Hepatocyte (in vitro differentiated cells): ENCODE measurements around the gene TMCC2. TPM values are rescaled to one million over a fixed set of nuclear protein-coding genes. Genes with fewer than 3 reads are reported as not detected.
"Not testable (repeated sequence)": the region's sequence is repeated elsewhere in the genome, so short reads cannot be mapped to it uniquely, and the experiment has no call there.

Source experiments
- DNase-seq: peaks from one replicate; pipeline ENCODE4 v3.0.0-alpha.2; 2016; ENCODE audit warnings: low spot score
- H2AFZ ChIP-seq: fragments of 200-600 bp; sonication (generic); 2 replicates; pipeline ENCODE4 v1.6.0; 2016; ENCODE audit warnings: antibody characterized with exemption, mild to moderate bottlenecking
- H3K27ac ChIP-seq: fragments of 200-600 bp; sonication (generic); 2 replicates; pipeline ENCODE4 v1.5.1; 2016; ENCODE audit warnings: mild to moderate bottlenecking
- H3K27me3 ChIP-seq: fragments of 200-600 bp; sonication (generic); 2 replicates; pipeline ENCODE4 v1.6.1; 2016
- H3K36me3 ChIP-seq: fragments of 200-600 bp; sonication (generic); replicated peaks from 2 replicates; pipeline ENCODE4 v1.5.1; 2016; ENCODE audit warnings: low read depth; ENCODE audit not compliant: insufficient read depth
- H3K4me1 ChIP-seq: fragments of 200-600 bp; sonication (generic); 2 replicates; pipeline ENCODE4 v1.5.1; 2016; ENCODE audit warnings: mild to moderate bottlenecking, moderate library complexity; ENCODE audit not compliant: insufficient read depth
- H3K4me2 ChIP-seq: fragments of 200-600 bp; sonication (generic); 2 replicates; pipeline ENCODE4 v1.6.0; 2016
- H3K4me3 ChIP-seq: fragments of 200-600 bp; sonication (generic); 2 replicates; pipeline ENCODE4 v1.5.1; 2016; ENCODE audit warnings: mild to moderate bottlenecking
- H3K79me2 ChIP-seq: fragments of 200-600 bp; sonication (generic); 2 replicates; pipeline ENCODE4 v1.6.0; 2017; ENCODE audit warnings: mild to moderate bottlenecking
- H3K9me2 ChIP-seq: fragments of 200-600 bp; sonication (generic); replicated peaks from 2 replicates; pipeline ENCODE4 v1.6.0; 2017; ENCODE audit warnings: mild to moderate bottlenecking; ENCODE audit not compliant: insufficient read depth
- H3K9me3 ChIP-seq: fragments of 200-600 bp; sonication (generic); 2 replicates; pipeline ENCODE4 v1.5.1; 2016; ENCODE audit warnings: low read depth, mild to moderate bottlenecking
- H4K20me1 ChIP-seq: fragments of 200-600 bp; sonication (generic); 2 replicates; pipeline ENCODE4 v1.6.0; 2016; ENCODE audit warnings: mild to moderate bottlenecking; ENCODE audit not compliant: insufficient read depth, poor library complexity, severe bottlenecking
- EZH2 ChIP-seq: fragments of 200-600 bp; sonication (generic); IDR thresholded peaks from 2 replicates; pipeline ENCODE4 v1.6.1; 2016; ENCODE audit warnings: antibody characterized with exemption, mild to moderate bottlenecking, borderline replicate concordance
- EZH2phosphoT487 ChIP-seq: fragments of 200-600 bp; sonication (generic); IDR thresholded peaks from one replicate; pipeline ENCODE4 v1.6.1; 2018; ENCODE audit warnings: antibody characterized with exemption, mild to moderate bottlenecking, low read depth, moderate library complexity; ENCODE audit not compliant: unreplicated experiment, severe bottlenecking
- WGBS: methylation state at CpG from one replicate; pipeline ENCODE4 v1.1.6; 2016; ENCODE audit warnings: low lambda C conversion rate; ENCODE audit errors: missing lambda C conversion rate; 5-methylcytosine and 5-hydroxymethylcytosine counted together
- polyA plus RNA-seq: library from polyadenylated mRNA; unstranded; fragments of >200 nt; fragmentation: Nextera tagmentation; extraction: Ambion mirVana; gene quantifications from 2 replicates; pipeline ENCODE4 v1.2.1, GENCODE V29; 2016
- total RNA-seq: library from RNA; depleted of rRNA; stranded (reverse); fragments of >200 nt; gene quantifications from 2 replicates; pipeline ENCODE4 v1.2.3, GENCODE V29; 2014
- TF ChIP-seq, protein P1 (sequence below): fragments of 200-600 bp; sonication (generic); IDR thresholded peaks from 2 replicates; pipeline ENCODE4 v1.5.1; 2016; ENCODE audit warnings: antibody characterized with exemption, mild to moderate bottlenecking; ENCODE audit not compliant: poor library complexity

Gene TMCC2
- total and polyA plus RNA-seq, 2 experiments from 2014 or later: 2.5 to 2.9 TPM

DNA sequence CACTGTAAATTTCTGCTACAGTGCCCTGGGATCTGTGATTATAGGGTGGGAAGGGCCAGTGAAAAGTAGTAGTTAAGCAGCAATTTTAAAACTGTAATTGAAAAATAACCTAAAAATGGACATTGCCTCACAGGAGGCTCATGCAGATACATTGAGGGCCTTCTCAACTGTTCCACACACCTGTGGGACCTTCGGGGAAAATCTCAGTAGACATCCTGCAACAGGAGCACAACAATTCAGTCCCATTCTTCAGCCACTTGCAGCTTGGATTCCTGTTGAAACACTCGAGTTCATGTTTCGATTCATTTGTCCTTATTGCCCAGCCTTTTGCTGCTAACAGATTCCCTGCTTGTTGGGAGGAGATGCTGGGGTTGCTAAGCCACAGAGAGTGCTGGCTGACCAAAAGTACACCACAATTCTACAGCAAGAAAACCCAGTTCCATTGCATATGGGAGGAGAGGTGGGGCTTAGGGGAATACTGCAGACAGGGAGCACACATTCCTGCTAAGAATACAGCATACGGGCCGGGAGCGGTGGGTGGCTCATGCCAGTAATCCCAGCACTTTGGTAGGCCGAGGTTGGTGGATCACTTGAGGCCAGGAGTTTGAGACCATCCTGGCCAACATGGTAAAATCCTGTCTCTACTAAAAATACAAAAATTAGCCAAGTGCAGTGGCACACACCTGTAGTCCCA lies 4.5 kb downstream of the TMCC2 start:
- DNase-seq: no peak
- 83% methylated on average over 7 of the region's 7 CpGs for WGBS
- no peak overlapping the region for H3K27ac ChIP-seq
- H3K36me3 ChIP-seq: no peaks in the 10 kb centered on the region
- no peak overlapping the region for H3K4me3 ChIP-seq
- H3K79me2 ChIP-seq: no peaks in the 10 kb centered on the region
- H3K4me2 ChIP-seq: no peak overlapping the region
- H3K9me2 ChIP-seq: no peaks in the 10 kb centered on the region
- H2AFZ ChIP-seq: no peak overlapping the region
- H3K9me3 ChIP-seq: no peaks in the 10 kb centered on the region
- H3K4me1 ChIP-seq: peaks cover 5% of the 10 kb centered on the region
- no peaks in the 10 kb centered on the region for H3K27me3 ChIP-seq
- H4K20me1 ChIP-seq: no peaks in the 10 kb centered on the region
- TF ChIP-seq, protein P1, sequence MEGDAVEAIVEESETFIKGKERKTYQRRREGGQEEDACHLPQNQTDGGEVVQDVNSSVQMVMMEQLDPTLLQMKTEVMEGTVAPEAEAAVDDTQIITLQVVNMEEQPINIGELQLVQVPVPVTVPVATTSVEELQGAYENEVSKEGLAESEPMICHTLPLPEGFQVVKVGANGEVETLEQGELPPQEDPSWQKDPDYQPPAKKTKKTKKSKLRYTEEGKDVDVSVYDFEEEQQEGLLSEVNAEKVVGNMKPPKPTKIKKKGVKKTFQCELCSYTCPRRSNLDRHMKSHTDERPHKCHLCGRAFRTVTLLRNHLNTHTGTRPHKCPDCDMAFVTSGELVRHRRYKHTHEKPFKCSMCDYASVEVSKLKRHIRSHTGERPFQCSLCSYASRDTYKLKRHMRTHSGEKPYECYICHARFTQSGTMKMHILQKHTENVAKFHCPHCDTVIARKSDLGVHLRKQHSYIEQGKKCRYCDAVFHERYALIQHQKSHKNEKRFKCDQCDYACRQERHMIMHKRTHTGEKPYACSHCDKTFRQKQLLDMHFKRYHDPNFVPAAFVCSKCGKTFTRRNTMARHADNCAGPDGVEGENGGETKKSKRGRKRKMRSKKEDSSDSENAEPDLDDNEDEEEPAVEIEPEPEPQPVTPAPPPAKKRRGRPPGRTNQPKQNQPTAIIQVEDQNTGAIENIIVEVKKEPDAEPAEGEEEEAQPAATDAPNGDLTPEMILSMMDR: no peak
- TF ChIP-seq EZH2phosphoT487: no peak
- no peak for TF ChIP-seq EZH2

DNA sequence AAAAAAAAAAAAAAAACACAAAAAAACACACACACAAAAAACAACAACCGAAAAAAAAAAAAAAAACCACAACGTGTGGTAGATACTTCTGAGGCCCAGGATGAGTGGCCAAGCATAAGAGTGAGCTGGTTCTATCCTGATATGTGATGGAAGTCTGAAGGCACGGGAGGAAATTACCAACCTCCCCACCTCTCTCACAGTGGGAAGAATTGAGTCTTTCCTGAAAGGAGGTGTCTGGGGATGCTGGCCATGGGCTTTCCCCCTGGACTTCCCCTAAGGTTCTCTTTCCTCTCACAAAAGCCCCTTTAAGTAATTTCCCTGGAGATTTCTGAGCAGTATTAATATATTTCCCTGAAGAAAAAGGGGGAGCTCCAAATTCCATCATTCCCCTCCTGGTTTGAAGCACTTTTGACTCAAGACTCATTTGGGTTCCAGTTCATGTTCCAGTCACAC lies 5.2 kb downstream of the TMCC2 start:
- H3K4me3 ChIP-seq: no peak overlapping the region
- H3K9me2 ChIP-seq: no peaks in the 10 kb centered on the region
- H3K27ac ChIP-seq: no peak overlapping the region
- no peaks in the 10 kb centered on the region for H4K20me1 ChIP-seq
- no peaks in the 10 kb centered on the region for H3K27me3 ChIP-seq
- WGBS: 89% methylated on average over 2 of the region's 3 CpGs
- no peak overlapping the region for H3K4me2 ChIP-seq
- H3K9me3 ChIP-seq: no peaks in the 10 kb centered on the region
- H3K4me1 ChIP-seq: peaks cover 5% of the 10 kb centered on the region
- H3K36me3 ChIP-seq: no peaks in the 10 kb centered on the region
- no peak overlapping the region for H2AFZ ChIP-seq
- TF ChIP-seq, protein P1: no peak
- no peak for TF ChIP-seq EZH2phosphoT487
- no peak for TF ChIP-seq EZH2
- DNase-seq: no peak
- H3K79me2 ChIP-seq: no peaks in the 10 kb centered on the region

DNA sequence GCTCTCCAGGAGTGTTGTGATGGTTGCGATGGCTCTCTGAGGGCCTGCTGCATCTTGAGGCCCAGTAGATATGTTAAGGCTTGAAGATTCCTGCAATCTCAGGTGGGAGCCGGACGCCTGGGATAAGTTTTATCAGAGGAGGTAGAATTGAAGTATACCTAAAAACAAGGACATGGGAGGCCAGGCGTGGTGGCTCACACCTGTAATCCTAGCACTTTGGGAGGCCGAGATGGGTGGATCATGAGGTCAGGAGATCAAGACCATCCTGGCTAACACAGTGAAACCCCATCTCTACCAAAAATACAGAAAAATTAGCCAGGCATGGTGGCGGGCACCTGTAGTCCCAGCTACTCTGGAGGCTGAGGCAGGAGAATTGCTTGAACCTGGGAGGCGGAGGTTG lies 6.2 kb downstream of the TMCC2 start:
- not testable (repeated sequence) for H3K27ac ChIP-seq, H3K4me3 ChIP-seq, H3K4me2 ChIP-seq, H3K79me2 ChIP-seq, DNase-seq, H2AFZ ChIP-seq, H4K20me1 ChIP-seq, H3K9me3 ChIP-seq, H3K9me2 ChIP-seq, H3K27me3 ChIP-seq, H3K36me3 ChIP-seq, H3K4me1 ChIP-seq
- 96% methylated on average over 7 of the region's 7 CpGs for WGBS

DNA sequence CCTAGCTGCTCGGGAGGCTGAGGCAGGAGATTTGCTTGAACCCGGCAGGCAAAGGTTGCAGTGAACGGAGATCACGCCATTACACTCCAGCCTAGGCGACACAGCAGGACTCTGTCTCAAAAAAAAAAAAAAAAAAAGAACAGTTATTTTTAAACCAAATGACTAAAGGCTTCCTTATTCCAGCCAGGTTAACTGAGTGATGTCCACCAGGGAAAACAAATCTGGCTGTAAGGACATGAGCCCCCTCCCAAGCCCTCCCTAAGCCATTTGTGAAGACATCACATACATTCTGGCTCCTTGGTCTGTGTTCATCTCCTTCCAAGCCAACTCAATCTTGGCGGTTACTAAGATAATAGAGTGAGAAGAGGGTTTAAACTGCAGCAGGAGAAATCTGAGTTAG lies 8.2 kb downstream of the TMCC2 start:
- H3K4me3 ChIP-seq: no peak overlapping the region
- no peaks in the 10 kb centered on the region for H3K27me3 ChIP-seq
- TF ChIP-seq, protein P1: no peak
- TF ChIP-seq EZH2 (no peak), EZH2phosphoT487 (no peak)
- no peaks in the 10 kb centered on the region for H3K36me3 ChIP-seq
- no peaks in the 10 kb centered on the region for H3K79me2 ChIP-seq
- 94% methylated on average over 6 of the region's 6 CpGs for WGBS
- H3K27ac ChIP-seq: no peak overlapping the region
- H3K9me3 ChIP-seq: no peaks in the 10 kb centered on the region
- H3K4me2 ChIP-seq: no peak overlapping the region
- H3K9me2 ChIP-seq: no peaks in the 10 kb centered on the region
- H2AFZ ChIP-seq: no peak overlapping the region
- DNase-seq: no peak
- H3K4me1 ChIP-seq: no peaks in the 10 kb centered on the region
- no peaks in the 10 kb centered on the region for H4K20me1 ChIP-seq
